Activated CD4-positive, alpha-beta T cell treated with anti-CD3 and anti-CD28 coated beads, Interleukin-2, Interleukin-4, amounts not matched to agents 100 ng/mL and 50 ng/mL, durations not matched to agents 16 hours and 8 hours (primary cell): Measurements from ENCODE around the gene ZNF737.
"Not testable (repeated sequence)": the region's sequence is repeated elsewhere in the genome, so short reads cannot be mapped to it uniquely, and the experiment has no call there.

Experiments
- DNase-seq: peaks from one replicate; pipeline ENCODE4 v3.0.0-alpha.2; 2020; ENCODE audit warnings: low spot score

ZNF737 gene

DNA sequence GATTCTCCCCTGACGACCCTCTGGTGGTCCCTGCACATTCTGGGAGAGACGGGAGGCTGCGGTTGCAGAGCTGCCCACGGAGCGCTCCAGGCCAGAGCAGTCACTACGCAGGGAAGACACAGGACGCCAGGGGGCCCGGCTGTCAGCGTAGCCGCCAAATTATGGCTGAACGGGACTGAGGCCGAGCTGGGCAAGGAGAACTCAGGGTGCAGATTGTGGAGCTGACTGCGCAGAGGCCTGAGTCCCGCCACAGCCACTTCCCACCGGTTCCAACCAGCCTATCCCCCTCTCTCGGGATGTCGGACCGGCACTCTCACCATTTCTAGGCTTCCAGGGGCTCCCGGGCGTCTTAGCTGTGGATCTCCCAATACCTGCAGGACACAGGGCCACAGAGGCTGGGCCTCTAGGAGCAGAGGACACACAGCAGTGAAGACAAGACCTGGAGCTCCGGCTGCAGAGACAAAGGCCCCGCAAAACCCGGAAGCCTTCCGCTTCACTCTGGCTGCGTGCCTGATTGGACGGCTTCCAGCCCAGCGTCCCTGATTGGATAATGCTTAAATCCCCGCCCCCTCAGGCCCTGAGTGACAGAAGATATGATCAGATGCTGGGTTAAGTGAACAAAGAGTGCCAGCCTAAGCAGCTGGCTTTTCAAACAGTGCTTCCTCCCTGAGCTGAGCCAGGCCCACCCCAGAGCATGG lies at the start of gene ZNF737:
Gene ZNF737 (minus strand): TSS at position 461 of the 698 bp plus-strand sequence. CDS start 141 bp downstream, at position 320.
- DNase-seq: peak; percentile 91

DNA sequence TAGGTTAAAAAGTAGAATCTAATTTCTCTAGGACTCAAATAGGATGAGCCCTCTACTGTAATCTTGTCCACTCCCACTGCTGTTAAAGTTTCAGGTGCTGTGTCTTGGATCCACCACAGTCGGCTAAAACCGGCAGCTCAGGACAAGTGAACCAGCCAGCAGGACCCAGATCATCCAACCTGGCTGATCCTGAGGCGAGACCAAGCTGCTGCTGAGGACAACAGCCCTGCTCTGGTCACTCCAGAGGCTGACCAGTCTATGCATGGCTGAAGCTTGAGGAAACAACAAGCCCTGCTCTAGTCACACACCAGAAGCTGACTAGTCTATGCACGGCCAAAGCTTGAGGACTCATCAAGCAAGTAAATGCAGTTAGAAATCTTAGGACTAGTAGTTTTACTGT lies 49.4 kb upstream of the ZNF737 start:
- not testable (repeated sequence) for DNase-seq

DNA sequence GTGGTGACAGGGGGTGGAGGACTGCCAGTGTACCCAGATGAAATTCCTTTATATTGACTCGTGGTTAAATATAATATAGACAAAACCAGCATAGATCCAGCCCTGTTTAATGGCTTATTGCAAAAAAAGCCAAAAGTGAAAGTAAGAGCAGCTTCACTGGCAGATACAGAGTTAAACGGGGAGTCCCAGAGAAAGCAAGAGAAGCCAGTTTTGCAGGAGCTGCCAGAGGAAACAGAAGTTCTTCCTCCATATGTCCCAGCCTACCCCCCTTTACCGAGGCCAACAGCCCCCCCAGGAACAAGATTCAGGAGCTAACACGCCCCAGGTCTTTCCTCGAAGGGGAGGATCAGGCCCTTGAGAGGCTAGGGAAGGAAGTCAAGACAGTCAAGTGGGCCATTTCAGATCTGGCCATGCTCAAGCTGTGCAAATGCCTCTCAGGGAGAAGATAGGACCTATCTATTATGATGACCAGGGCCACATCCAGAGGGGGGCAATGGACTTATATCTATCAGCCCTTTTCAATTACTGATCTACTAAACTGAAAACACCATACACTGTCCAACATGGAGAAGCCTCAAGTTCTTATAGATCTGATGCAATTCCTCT lies 47.2 kb upstream of the ZNF737 start:
- no peak for DNase-seq

DNA sequence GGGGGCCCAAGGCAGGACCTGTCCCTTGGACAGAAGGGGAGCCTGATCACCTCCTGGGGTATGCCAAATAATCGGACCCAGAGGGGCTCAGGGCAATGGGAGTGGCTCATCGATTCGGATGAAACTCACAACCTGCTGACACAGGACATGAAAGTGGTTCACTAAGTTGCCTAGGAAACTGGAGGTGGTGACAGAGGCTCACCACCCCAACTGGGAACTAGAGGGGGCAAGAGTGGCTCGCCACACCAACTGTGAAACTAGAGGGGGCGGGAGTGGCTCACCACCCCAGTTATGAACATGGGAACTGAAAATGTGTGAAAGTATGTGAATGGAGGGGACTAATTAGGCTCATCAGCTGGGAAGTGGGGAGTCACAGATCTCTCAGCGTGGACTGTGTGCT lies 46.3 kb upstream of the ZNF737 start:
- DNase-seq: no peak

DNA sequence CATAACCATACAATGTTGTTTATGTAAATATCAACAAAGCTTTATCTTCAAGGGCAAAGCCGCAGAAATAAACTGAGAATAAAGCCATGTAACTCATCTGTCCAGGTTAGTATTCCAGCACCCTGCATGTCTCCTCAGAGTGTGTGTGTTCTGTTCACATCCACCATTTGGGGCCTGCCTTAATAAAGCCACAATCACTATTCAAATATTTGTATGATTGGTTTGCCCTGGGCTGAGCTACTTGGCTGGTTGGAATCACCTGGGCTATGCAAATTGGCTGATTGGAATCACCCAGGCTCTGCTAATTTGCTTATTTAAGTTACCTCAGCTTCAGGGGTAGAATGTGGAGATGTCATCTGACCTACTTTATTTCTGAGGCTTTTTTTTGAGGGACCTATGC lies 42.4 kb upstream of the ZNF737 start:
- DNase-seq: no peak

DNA sequence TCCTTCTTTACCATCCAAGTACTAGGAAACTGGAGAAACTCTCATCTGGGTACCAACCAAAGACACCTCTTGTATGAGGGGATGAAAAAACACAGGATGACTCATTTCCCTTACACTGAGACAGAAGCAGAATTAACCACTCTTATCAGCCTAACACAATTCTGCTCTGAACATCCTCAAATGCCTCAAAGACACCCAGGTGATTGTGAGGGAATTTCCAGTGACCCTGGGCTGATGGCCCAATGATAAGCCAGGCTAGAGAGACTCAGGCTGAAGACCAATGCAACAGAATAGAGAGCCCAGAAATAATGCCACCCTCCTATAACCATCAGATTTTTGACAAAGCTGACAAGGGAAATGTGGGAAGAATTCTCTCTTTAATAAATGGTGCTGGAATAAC lies 7.0 kb downstream of the ZNF737 start:
- DNase-seq: peak; percentile 19

DNA sequence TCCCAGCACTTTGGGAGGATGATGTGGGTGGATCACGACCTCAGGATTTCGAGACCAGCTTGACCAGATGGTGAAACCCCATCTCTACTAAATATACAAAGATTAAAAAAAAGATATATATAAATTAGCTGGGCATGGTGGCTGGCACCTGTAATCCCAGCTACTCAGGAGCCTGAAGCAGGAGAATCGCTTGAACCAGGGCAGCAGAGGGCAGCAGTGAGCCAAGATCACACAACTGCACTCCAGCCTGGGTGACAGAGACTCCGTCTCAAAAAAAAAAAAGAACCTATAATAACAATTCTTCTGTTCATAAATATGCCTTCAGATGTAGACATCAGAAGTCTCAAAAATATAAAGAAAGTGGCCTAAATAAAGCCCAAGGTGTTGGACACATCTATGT lies 7.6 kb downstream of the ZNF737 start:
- no peak for DNase-seq

DNA sequence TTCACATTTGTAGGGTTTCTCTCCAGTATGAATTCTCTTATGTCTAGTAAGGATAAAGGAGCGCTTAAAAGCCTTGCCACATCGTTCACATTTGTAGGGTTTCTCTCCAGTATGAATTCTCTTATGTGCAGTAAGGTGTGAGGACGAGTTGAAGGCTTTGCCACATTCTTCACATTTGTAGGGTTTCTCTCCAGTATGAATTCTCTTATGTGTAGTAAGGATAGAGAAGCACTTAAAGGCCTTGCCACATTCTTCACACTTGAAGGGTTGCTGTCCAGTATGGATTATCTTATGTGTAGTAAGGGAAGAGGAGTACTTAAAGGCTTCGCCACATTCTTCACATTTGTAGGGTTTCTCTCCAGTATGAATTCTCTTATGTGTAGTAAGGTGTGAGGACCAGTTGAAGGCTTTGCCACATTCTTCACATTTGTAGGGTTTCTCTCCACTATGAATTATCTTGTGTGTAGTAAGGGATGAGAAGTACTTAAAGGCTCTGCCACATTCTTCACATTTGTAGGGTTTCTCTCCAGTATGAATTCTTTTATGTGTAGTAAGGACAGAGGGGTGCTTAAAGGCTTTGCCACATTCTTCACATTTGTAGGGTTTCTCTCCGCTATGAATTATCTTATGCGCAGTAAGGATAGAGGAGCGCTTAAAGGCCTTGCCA lies 20.8 kb downstream of the ZNF737 start:
- DNase-seq: not testable (repeated sequence)

DNA sequence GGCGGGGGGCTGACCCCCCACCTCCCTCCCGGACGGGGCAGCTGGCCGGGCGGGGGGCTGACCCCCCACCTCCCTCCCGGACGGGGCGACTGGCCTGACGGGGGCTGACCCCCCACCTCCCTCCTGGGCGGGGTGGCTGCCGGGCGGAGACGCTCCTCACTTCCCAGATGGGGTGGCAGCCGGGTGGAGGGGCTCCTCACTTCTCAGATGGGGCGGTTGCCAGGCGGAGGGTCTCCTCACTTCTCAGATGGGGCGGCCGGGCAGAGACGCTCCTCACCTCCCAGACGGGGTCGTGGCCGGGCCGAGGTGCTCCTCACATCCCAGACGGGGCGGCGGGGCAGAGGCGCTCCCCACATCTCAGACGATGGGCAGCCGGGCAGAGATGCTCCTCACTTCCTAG lies 35.3 kb downstream of the ZNF737 start:
- not testable (repeated sequence) for DNase-seq

DNA sequence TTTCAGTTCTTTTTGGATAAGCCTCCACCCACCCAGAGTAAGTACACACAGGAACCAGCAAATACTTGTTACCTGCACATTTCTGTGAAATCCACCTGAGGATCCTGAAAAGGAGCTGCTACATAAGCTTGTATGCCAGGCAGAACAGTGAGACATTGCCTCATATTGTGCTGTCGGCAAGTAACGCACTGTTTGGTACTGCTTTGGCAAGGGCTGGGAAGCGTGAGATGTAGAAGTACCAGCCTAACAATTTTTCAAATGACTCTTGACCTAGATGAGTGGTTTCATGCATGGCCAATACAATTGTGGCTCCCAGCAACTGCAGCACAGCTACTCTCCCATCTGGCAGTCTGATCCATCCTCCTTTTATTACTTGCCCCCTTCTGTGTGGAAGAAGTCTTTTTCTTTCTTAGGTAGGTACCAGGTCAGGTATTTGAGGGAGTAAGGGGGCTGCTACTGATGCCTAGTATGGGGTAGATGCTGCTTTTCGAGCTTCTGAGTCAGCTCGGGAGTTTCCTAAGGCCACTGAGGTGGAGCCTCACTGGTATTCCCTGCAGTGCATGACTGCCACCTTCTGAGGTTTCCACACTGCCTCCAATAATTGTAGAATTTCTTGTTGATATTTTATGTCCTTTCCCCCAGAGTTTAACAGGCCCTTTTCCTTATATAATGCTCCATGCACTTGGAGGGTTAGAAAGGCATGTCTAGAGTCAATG lies 52.2 kb downstream of the ZNF737 start:
- DNase-seq: no peak

DNA sequence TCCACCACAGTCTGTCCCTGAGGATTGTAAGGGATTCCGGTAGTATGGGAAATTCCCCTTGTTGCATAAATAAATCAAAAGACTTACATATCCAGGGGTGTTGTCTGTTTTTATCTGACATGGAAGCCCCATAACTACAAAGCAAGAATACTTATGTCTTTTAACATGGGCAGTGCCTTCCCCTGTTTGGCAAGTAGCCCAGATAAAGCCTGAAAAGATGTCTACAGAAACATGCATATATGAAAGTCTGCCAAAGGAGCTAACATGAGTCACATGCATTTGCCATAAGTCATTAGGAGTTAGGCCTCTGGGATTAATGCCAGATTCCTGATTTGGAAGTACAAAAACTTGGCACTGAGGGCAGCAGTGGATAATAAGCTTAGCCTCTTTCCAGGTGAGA lies 62.1 kb downstream of the ZNF737 start:
- no peak for DNase-seq
